GM18951 (cell line): ENCODE results near the gene MYOG.

ENCODE experiments used
- POLR2A ChIP-seq: IDR thresholded peaks from 4 replicates; pipeline ENCODE4 v1.6.1; 2011; ENCODE audit warnings: mild to moderate bottlenecking; ENCODE audit not compliant: insufficient read length, insufficient read depth; ENCODE audit errors: extremely low read depth
- in situ Hi-C: fragments of 300-500 bp; cut with MboI; formaldehyde crosslinking; loops from one replicate; pipeline ENCODE4 v1.12.0; 2022; ENCODE audit warnings: low sequenced_read_pairs, mixed read lengths, inconsistent platforms; ENCODE audit not compliant: unreplicated experiment

MYOG gene

DNA sequence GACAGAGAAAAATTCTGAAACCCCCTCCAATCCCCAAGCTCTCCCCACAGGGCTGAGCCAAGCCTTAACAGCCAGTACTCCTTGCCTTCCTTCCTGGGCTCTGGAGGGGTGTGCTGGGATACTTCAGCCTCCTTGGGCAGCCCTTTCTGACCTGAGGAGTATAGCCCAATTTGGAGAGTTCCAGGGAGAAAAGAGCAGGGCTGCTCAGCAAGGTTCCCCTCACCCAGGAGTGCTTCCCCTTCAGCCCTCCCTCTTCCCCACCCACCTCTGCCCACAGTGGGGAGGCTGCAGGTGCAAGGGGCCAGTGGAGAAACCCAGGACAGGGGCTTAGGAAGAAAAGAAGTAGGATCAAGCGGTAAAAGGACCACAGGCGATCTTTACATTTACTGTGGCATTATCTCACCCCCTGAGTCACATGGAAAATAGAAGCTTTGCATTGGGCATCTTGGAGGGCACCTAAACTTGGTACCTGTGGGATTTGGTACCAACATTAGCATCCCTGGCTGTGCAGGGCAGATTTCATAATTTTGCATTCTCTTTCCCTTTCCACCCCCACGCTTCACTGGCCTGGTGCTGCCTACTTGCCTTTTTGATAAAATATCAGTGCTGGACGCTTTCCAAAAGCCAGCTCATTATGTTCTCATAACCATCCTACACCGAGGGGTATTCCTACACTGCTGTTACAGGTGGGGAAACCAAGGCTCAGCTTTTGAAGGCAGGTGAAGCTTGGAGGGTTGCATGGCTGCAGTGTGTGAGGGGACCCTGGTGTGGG lies 38.9 kb upstream of the MYOG start:
- in situ Hi-C loops, result no loop called here
- no peak for TF ChIP-seq POLR2A

DNA sequence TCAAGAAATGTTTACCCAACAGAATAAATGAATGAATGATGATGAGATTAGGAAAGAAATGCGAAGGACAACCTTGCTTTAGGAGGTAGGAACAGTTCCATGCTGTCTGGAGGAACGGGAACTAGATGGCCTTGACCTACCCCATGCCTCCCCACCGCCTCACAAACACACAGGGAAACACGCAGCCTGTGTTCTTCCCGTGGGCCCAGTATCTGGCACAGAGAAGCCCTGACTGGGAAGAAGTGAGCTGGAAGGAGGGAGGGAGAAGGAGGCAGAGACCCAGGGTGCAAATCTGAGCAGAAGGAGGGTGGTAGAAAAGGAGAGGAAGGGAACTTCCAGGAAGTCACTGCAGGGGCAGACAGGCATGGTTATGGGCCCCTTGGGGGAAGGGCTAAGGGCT lies 38.2 kb upstream of the MYOG start:
- in situ Hi-C loops, result no loop called here
- TF ChIP-seq POLR2A, result no peak

DNA sequence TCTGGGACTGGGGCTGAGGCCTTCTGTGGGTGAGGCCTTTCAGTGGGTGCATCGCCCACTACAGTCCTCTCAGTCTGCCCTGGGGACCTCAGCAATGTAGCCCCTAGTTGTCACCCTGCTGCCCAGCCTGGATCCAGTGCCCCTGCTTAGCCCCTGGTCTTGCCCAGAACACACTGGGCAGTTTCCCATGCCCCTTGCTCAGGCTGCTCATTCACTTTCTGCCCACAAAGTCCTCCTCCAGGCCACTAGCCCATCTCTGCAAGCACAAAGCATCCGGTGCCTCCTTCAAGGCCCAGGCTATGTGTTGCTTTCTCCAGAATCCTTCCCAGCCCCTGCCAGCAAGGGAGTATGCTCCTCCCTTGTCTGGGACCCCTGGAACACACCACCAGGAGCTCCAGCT lies 36.3 kb upstream of the MYOG start:
- in situ Hi-C loops, result no loop called here

DNA sequence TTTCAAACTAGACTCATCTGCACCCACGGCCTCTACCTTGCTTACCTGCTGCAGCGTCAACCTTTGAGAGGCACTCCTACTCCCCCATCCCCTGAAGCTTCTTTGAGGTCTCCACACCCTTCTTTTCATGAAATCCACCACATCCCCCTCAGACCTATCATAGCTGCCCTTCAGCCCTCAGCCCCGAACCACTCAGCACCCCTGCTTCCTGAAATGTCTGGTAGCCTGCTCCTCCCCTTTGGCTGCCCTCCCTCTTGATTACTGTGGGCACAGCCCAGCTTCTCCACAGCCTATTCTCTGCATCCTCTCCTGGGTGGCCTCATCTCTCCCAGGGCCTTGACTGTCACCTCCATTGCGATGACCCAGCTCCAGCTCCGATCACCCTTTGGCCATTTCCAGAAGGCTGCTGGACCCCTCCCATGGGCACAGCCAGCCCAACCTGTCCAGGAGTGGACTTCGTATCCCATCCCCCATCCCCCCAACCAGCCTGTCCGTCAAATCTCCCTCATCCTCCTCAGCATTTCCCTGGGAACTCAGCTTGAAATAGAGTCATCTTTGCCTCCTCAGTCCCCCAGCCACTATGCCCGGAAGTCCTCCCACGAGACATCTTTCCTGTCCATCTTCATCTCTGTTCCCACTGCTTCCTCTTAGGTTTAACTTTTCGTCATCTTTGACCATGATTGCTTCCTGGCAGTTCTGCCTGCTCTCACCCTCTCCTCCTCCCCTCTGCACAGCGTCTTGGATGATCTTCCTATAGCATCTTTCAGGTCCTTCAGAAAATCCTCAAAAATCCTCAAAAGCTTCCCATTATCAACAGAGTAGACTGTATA lies 35.6 kb upstream of the MYOG start:
- in situ Hi-C loops, result no loop called here
- TF ChIP-seq POLR2A, result no peak

More for the DNA sequence above, 36.3 kb upstream of the MYOG start:
- no peak for TF ChIP-seq POLR2A

DNA sequence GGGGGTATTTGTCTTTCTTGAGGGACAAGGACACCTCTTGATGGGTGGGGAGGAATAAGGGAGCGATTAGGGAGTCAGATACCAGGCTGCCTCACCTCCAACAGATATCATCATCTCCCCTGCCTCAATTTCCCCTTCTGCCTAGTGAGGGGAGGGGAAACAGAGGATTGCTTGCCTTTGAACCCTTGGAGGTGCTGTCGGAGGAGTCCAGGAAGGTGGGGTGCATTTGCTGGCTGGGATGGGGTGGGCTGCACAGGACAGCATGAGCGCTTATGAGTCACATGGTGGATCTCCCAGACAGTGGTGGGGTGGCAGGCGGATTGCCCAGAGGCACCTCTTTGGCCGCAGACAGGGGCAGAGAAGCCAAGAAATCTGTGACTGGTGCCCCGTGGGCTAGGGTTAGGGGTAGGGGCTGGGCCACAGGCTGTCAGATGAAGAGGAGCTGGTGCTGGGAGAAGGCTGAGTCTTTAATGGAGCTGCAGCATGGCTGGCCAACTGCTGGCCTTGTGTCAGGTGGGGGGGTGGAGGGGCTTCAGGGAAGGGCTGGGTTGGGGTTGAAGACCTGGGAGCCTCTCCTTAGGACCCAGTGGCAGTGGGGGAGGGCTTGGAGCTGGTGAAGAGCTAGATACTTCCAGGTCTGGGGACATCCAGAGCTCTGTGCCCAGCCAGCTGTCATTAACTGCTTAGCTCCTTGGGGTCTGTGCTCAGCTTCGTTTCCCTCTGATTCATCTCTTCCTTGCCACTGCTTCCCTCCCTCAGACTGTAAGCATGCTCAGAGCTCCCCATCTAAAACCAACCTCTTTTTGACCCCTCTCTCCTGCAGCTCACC lies 34.7 kb upstream of the MYOG start:
- TF ChIP-seq POLR2A, result no peak
- in situ Hi-C loops, result no loop called here

DNA sequence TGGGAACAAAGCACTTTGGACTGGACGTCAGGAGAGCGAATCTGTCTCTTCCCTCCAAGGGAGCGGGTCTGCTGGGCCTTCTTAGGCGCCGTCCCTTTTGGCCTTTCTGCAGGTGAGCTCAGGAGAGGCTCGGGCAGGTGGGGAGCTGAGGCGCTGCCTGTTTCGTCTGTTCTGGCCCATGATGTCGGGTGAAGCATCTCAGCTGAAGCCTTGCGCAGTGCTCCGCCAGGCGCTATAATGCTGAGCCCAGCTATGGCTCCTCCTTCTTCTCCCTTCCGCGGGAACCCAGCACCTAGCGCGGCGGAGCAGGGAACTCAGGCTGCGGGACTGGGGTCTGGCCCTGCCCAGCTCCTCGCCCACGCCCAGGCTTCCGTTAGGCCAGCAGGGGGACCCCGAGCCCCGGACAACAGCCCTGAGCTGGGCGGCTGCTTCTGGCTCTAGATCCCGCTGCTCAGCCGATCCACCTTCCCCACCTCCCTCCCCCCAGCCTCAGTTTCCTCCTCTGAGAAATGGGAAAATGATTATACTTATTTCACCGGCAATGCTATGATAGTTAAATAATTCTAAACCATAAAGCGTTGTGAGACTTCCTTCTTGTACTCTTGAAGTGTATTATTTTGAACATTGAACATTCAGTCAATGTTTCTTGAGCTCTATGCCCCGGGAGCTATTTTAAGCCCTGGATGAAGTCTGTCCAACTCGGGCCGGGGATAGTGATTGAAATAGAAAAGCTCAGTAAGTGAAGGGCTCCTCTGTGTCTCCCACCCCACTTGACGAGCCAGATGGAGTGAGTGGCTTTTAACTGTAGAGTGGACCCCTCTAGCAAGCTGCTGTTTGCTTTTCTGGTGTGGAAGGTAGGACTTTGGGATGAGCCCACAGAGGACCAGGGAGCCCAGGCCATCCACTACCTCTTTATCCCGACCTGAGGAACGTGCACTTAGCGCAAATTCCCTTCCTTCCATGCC lies 32.1 kb upstream of the MYOG start:
- no peak for TF ChIP-seq POLR2A
- in situ Hi-C loops, result no loop called here

DNA sequence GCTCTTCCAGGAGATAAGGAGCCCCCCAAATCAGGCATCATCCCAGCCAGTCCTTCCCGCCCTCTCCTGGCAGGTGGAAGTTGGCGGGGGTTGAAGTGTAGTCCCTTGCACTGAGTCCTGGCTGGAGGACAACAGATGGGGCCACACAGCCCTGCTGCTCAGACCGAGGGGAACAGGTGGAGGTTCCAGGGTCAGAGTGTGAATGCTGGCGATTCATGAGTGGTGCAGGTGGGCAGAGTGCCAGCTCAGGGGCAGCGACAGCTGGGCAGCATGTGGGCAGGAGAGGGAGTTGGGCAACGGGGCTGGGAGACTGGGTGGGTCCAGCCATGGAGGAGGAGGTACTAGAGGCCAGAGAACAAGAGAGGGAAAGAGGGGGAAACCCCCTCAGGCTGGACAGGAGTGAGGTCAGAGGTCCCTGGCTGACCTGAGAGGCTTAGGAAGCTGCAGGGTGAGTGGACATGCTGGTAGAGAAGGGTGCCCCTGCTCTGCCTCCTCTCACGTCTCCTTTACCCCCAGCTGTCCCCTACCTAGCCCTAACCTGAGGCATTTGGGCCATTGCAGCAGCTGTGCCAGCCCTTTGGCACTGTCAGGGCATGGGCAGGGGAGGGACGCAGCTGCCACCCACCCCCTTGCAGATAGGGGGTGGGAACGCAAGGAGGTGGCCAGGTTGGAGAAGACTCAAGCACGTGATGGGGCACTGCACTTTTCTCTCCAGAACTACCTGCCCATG lies 30.4 kb upstream of the MYOG start:
- in situ Hi-C loops, result no loop called here
- TF ChIP-seq POLR2A, result no peak

DNA sequence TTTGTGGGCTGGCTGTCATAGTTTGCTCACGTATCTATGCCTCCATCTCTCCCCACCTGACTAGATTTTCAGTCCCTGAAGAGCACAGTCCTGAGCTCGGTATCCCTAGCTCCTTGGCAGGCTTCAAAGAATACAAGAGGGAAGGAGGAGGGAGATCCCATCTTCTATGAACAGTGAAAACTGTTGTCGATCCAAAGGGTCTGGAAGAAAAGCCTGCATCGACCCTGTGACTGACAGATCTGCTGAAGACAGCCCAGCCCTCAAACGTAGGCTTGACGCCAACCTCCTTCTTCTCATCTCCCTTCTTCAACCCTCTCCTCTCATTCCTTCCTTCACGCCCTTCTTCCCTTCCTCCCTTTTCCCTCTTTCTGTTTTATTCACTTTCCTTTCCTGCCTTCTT lies 28.4 kb upstream of the MYOG start:
- in situ Hi-C loops, result no loop called here
- no peak for TF ChIP-seq POLR2A

DNA sequence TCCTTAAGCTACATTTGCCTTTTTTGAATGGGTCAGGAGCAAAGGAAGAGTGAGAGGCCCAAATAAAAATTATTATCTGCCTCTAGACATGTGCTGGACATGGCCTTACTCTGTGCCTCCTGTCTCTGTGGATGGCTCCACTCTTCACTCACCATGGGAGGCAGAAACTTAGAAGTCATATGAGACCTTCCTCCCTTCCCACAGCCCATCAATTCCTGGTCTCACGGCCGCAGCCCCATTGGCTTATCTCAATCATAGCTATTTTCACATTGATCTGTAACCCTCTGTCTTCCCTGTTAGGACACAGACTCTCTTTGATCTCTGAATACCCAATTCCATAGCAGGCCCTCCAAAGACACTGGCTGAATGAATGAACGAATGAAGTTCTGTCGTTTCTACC lies 27.5 kb upstream of the MYOG start:
- in situ Hi-C loops, result no loop called here
- TF ChIP-seq POLR2A, result no peak

DNA sequence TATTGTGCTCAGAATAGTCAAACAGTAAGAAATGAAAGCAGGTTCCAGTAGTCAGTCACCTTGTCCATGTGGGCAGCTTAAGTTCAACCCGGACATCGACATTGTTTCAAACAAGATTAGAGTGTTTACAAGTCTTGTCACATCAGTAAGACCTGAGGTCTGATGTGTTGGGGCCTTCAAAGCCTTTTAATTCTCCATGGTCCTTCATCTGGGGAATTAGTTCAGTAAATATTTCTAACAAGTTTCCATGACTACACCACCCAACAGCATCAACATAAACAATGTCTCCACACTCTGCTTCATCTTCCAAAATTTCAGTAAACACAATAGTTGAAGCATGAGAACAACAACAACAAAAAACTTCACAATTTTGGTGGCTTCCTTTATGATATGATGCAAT lies 26.7 kb upstream of the MYOG start:
- TF ChIP-seq POLR2A, result no peak
- in situ Hi-C loops, result no loop called here

DNA sequence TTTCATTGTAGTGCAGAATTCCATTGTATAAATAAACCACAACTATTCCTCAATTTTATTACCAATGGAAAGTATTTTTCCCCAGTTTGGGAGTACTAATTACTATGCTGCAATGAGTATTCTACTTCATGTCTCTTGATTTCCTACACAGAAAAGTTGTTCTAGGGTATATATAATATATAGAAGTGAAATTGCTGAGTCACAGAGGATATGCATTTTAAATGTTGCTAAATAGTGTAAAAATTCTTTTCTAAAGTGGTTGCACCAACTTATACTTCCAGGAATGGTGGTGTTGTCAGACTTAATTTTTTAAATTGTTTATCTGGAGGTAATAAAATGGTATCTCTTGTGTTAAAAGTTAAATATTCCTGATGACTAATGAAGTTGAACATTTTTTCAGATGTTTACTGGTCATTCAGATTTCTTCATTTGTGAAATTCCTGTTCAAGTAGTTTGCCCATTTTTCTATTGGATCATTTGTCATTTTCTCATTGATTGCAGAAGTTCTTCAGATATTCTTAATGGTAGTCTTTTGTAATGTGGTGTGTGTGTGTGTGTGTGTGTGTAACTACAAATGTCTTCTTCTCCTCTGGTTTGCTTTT lies 19.1 kb upstream of the MYOG start:
- TF ChIP-seq POLR2A, result no peak
- in situ Hi-C loops, result no loop called here

DNA sequence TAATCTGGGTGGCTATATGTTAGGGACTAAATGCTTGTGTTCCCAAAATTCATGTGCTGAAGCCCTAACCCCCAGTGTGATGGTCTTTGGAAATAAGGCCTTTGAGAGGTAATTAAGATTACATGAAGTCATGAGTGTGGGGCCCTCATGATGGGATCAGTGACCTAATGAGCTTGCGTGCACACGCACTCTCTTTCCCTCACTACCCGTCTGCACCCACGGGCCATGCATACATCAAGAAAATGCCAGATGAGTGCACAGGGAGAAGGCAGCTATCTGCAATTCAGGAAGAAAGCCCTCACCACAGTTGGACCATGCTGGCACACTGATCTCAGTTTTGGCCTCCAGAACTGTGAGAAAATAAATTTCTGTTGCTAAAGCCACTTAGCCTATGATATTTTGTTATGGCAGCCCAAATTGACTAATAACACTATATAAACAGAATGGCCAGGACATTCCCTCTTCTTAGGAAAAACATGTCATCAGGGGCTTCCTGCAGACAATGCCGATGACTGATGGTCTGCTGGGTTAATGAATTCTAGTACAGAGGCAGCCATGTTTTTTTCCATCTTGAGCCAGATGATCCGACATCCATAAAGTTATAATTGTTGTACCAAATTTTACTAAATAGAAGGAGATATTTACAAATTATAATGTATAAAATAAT lies 18.1 kb upstream of the MYOG start:
- no peak for TF ChIP-seq POLR2A
- in situ Hi-C loops, result no loop called here
